Mucosa of descending colon (tissue), 3 donors: Measurements from ENCODE around the gene TEAD1. TPM values are rescaled to one million over a fixed set of nuclear protein-coding genes. Genes with fewer than 3 reads are reported as not detected.

ENCODE experiments used
- ATAC-seq: fragments of 200-7000 bp; cut with Tn5 transposase; one replicate; pipeline ENCODE4 v1.9.1; 2020; ENCODE audit warnings: mild to moderate bottlenecking, moderate library complexity
- DNase-seq, 3 donors: peaks; one replicate each; pipeline ENCODE4 v3.0.0-alpha.2; 2020
- H3K36me3 ChIP-seq: fragments of 200-600 bp; one replicate; pipeline ENCODE4 v1.8.0; 2021; ENCODE audit warnings: low read depth, mild to moderate bottlenecking
- H3K4me1 ChIP-seq: fragments of 200-600 bp; one replicate; pipeline ENCODE4 v1.8.0; 2021; ENCODE audit warnings: low read depth, mild to moderate bottlenecking
- H3K4me3 ChIP-seq: fragments of 200-600 bp; one replicate; pipeline ENCODE4 v1.8.0; 2021; ENCODE audit warnings: mild to moderate bottlenecking
- H3K9me3 ChIP-seq: fragments of 200-600 bp; one replicate; pipeline ENCODE4 v1.8.0; 2021; ENCODE audit warnings: mild to moderate bottlenecking
- intact Hi-C, 2 donors: fragments of 100-400 bp; cut with DNase I in 1 of 2; cut with micrococcal nuclease in 1 of 2; formaldehyde crosslinking; loops; one replicate each; pipeline versions ENCODE4 v1.11.0 to v1.11.1; 2022; cut with DNase I, micrococcal nuclease
- total RNA-seq, 3 donors: library from RNA; stranded (reverse); fragmentation: NEBNext Ultra II Directional in 2 of 3; extraction: Animal tissue kit (Norgen Biotek cat#: 25700) in 2 of 3; gene quantifications; one replicate each; pipeline versions ENCODE4 v1.2.1 to v1.2.4, GENCODE V29; 2021 to 2023
- TF ChIP-seq, protein P1 (sequence below): fragments of 200-600 bp; IDR thresholded peaks from one replicate; pipeline ENCODE4 v1.8.0; 2022; ENCODE audit warnings: antibody characterized with exemption, mild to moderate bottlenecking
- donor health status: DM: no; HTN: no; CAD: no; lungs with moderate emphysema.
- donor health status: DM: no; HTN: no; CAD: no.
- donor health status: DM: no; HTN: yes; CAD: no.

The TEAD1 gene
- total RNA-seq, 3 donors from 2014 or later, result 33.2 to 196 (median 41.1) TPM

DNA sequence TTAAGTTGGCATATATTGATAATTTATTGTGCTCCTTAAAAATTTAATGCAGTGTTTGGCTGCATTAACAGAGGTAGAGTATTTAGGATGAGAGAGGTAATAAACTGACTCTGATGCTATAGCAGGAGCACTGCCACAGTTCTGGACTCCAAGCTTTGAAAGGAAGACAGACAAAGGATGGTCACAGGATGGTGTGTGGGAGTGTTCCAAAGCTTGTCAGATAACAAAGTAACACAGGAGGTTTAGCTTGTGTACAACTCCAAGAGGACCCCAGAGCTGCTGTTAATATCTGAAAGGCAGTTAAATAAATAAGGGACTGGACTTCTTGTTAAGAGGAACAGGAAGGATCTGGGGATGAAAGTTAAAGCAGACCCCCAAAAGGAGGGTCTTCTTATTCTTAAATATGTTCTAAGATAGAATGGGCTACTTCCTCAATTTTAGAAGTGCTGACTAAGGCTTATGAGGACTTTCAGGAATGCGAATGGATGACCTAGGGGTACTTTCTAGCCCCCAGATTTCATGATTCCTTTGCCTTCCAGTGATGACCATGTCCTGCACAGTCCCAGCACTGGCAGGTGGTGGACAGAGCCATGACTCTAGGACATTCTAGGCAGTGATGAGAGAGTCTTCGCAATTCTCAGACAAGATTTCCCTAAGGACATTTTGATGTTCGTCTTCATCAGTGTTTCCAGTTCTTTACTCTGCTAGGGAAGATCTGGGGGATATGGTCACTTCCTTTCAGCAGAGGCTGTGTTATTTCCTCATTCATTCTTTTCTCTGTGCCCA, 185.8 kb downstream of the TEAD1 start:
- TF ChIP-seq, protein P1, sequence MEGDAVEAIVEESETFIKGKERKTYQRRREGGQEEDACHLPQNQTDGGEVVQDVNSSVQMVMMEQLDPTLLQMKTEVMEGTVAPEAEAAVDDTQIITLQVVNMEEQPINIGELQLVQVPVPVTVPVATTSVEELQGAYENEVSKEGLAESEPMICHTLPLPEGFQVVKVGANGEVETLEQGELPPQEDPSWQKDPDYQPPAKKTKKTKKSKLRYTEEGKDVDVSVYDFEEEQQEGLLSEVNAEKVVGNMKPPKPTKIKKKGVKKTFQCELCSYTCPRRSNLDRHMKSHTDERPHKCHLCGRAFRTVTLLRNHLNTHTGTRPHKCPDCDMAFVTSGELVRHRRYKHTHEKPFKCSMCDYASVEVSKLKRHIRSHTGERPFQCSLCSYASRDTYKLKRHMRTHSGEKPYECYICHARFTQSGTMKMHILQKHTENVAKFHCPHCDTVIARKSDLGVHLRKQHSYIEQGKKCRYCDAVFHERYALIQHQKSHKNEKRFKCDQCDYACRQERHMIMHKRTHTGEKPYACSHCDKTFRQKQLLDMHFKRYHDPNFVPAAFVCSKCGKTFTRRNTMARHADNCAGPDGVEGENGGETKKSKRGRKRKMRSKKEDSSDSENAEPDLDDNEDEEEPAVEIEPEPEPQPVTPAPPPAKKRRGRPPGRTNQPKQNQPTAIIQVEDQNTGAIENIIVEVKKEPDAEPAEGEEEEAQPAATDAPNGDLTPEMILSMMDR, result no peak
- Histone ChIP-seq H3K36me3 (no peaks in the 10 kb centered on the region), H3K9me3 (no peaks in the 10 kb centered on the region), H3K4me1 (peaks cover 11% of the 10 kb centered on the region), H3K4me3 (no peak overlapping the region)
- intact Hi-C loops, result no loop called here
- ATAC-seq (no peak), DNase-seq (no peak)

DNA sequence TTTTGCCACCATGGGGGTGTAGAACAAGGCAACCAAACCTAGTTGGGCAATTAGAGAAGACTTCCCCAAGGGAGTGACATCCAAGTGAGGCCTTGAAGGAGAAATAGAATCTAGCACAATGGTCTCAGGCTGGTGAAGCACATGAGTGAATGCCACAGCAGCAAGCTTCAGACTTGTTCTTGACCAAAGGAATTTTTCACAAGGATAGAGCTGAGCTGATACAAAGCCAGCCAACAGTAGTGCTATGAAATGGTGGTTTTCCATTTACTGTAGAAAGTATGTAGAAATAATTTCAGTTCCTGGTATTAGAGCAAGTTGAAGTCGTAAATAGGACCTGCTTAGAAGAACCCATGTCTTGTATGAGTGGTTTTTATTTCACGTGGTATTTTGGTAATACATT, 186.6 kb downstream of the TEAD1 start:
- Histone ChIP-seq H3K36me3 (no peaks in the 10 kb centered on the region), H3K4me3 (no peak overlapping the region), H3K9me3 (no peaks in the 10 kb centered on the region), H3K4me1 (peaks cover 9% of the 10 kb centered on the region)
- ATAC-seq (no peak), DNase-seq (no peak)
- TF ChIP-seq, protein P1, result no peak
- intact Hi-C loops, result no loop called here

- H3K4me1 ChIP-seq, result peaks cover 7% of the 10 kb centered on the region
- ATAC-seq (peak; percentile 35), DNase-seq (peak in 2 of 3 donors; percentile 57 to 63)
- intact Hi-C loops, result no loop called here
- no peaks in the 10 kb centered on the region for H3K36me3 ChIP-seq
- TF ChIP-seq, protein P1, result no peak
- H3K9me3 ChIP-seq, result no peaks in the 10 kb centered on the region
- H3K4me3 ChIP-seq, result no peak overlapping the region
These were observed 188.7 kb downstream of the TEAD1 start for GRCh38 chr11:12862696-12863469.

DNA sequence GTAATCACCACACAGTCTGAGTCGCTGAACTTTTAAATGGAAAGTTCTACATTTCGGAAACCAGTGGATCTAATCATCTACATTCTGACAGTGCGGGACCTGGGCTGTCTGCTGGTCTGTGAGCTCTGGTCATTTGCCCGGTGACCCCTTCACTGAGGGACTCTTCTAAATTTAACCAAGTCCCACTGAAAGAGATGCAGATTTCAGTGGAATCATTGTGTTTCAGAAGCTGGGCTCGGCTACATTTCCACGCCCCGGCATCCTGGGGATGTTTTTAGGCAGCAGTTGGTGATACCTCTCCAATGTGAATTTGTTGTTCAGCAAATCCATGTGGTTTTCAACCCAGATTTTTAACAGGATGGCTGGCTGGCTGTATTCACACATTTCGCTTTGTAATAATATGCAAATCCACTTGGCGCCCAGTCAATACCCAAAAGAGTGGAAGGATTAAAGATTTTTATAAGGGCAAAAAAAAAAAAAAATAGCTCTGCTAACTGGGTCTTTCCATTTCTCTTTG, 189.4 kb downstream of the TEAD1 start:
- H3K4me1 ChIP-seq, result peaks cover 7% of the 10 kb centered on the region
- no peak overlapping the region for H3K4me3 ChIP-seq
- ATAC-seq (no peak), DNase-seq (no peak)
- no peaks in the 10 kb centered on the region for H3K9me3 ChIP-seq
- TF ChIP-seq, protein P1, result no peak
- H3K36me3 ChIP-seq, result no peaks in the 10 kb centered on the region
- intact Hi-C loops, result no loop called here

DNA sequence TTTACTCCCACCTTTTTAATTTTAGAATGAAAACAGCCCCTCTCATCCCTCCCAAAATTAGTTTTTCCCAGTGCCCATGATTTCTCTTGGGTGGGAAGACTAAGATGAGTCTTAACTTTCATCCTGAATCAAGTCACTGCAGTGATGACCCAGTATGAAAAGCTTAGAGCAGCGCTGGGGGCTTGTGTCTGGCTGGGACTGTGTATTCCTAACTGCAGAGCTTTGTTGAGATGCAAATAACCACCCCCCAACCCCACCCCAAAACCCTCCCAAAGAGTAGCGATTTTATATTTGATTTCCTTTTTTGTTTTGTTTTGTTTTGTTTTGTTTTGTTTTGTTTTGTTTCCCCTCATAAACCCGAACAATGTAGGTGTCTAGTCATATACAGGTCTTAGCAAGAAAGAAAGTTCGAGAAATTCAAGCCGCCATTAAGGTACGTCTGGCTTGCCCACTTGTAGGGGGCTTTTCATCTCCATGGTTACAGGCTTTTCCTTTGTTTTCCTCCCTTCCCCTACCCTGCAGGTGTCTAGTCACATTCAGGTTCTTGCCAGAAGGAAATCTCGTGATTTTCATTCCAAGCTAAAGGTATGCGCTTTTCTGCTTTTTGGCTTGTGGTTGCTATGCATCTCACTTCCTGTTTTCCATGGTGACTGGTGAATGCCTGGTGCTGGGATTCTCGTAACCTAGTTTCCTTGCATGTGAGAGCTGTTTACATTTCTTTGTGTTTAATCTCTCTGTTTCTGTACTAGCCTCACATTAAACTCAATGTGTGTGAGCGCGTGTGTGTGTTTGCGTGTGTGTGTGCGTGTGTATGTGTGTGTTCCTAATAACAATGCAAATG, 190.3 kb downstream of the TEAD1 start:
- no peak for DNase-seq
- TF ChIP-seq, protein P1, result no peak
- intact Hi-C loops, result no loop called here
- peak; percentile 78 for ATAC-seq
- Histone ChIP-seq H3K4me1 (peaks cover 7% of the 10 kb centered on the region), H3K36me3 (no peaks in the 10 kb centered on the region), H3K4me3 (no peak overlapping the region), H3K9me3 (no peaks in the 10 kb centered on the region)
